AG04450 (cell line): ENCODE results near the gene OR51F1. TPM values are rescaled to one million over a fixed set of nuclear protein-coding genes. Genes with fewer than 3 reads are reported as not detected.

Experiments
- polyA plus RNA-seq: library from polyadenylated mRNA; depleted of rRNA; stranded (reverse); fragments of >200 nt; gene quantifications from 2 replicates; pipeline ENCODE4 v1.2.3, GENCODE V29; 2011; rRNA removed
- small RNA-seq: library from RNA; depleted of rRNA; stranded (forward); fragments of <200 nt; gene quantifications from one replicate; pipeline ENCODE3, GENCODE V24; 2012; ENCODE audit warnings: low read depth; ENCODE audit not compliant: insufficient read length

Gene OR51F1
- polyA plus RNA-seq, 1 experiment, result not detected

Small RNAs within 50 kb of the gene (small RNA-seq; reads per million reads assigned to genes)
- not detected for gene RF00091

Other genes starting within 250 kb of the OR51F1 start
- not detected in 2 replicates for gene OR52M1, start 224.7 kb downstream of the OR51F1 start, polyA plus RNA-seq
- not detected in 2 replicates for gene OR52I2, start 188.2 kb downstream of the OR51F1 start, polyA plus RNA-seq
- not detected in 2 replicates for gene OR52I1, start 175.9 kb downstream of the OR51F1 start, polyA plus RNA-seq
- 6.4 and 6.9 TPM in 2 replicates for gene TRIM68, start 161.7 kb downstream of the OR51F1 start, polyA plus RNA-seq
- not detected in 2 replicates for gene OR51D1, start 132.5 kb downstream of the OR51F1 start, polyA plus RNA-seq
- 0.02 and 0.04 TPM in 2 replicates for gene OR51E1, start 126.0 kb downstream of the OR51F1 start, polyA plus RNA-seq
- gene OR51E2, start 72.1 kb downstream of the OR51F1 start, polyA plus RNA-seq, result 0.77 and 0.79 TPM in 2 replicates
- 0.07 TPM in 1 of 2 replicates, not detected in the other for gene MMP26, start 65.2 kb downstream of the OR51F1 start, polyA plus RNA-seq
- gene OR52R1, start 34.4 kb upstream of the OR51F1 start, polyA plus RNA-seq, result not detected in 2 replicates
- gene OR51F2, start 51.4 kb upstream of the OR51F1 start, polyA plus RNA-seq, result not detected in 2 replicates
- not detected in 2 replicates for gene OR51S1, start 79.3 kb upstream of the OR51F1 start, polyA plus RNA-seq
- gene OR51T1, start 112.0 kb upstream of the OR51F1 start, polyA plus RNA-seq, result not detected in 2 replicates
- gene OR51A7, start 133.8 kb upstream of the OR51F1 start, polyA plus RNA-seq, result not detected in 2 replicates
- gene OR51G2, start 149.4 kb upstream of the OR51F1 start, polyA plus RNA-seq, result not detected in 2 replicates
- gene OR51G1, start 154.4 kb upstream of the OR51F1 start, polyA plus RNA-seq, result not detected in 2 replicates
- gene OR51A4, start 177.7 kb upstream of the OR51F1 start, polyA plus RNA-seq, result not detected in 2 replicates
- not detected in 2 replicates for gene OR51A2, start 185.8 kb upstream of the OR51F1 start, polyA plus RNA-seq
- gene OR51L1, start 224.9 kb upstream of the OR51F1 start, polyA plus RNA-seq, result not detected in 2 replicates